Adrenal gland (tissue), 5 donors: Measurements from ENCODE around the gene NAPB.
"Not testable (repeated sequence)": the region's sequence is repeated elsewhere in the genome, so short reads cannot be mapped to it uniquely, and the experiment has no call there.

Source experiments
- POLR2A ChIP-seq, 2 donors: fragments of 450-650 bp; IDR thresholded peaks; one replicate each; pipeline ENCODE4 v1.6.1; 2017; ENCODE audit warnings: antibody characterized with exemption in 2 of 2, mild to moderate bottlenecking in 2 of 2, moderate library complexity in 1 of 2
- TF ChIP-seq, protein P1 (sequence below), 6 experiments: fragments of 450-650 bp in 4 of 6; fragments of 200-600 bp in 2 of 6; sonication (generic) in 1 of 6; IDR thresholded peaks; 1 replicate in 5 of 6; 2 replicates in 1 of 6; pipeline versions ENCODE4 v1.5.1 to v1.8.0; 2016 to 2021; ENCODE audit warnings: antibody characterized with exemption in 6 of 6, mild to moderate bottlenecking in 2 of 6, moderate library complexity in 1 of 6
- donor health status: DM: no; HTN: no; CAD: no.

DNA sequence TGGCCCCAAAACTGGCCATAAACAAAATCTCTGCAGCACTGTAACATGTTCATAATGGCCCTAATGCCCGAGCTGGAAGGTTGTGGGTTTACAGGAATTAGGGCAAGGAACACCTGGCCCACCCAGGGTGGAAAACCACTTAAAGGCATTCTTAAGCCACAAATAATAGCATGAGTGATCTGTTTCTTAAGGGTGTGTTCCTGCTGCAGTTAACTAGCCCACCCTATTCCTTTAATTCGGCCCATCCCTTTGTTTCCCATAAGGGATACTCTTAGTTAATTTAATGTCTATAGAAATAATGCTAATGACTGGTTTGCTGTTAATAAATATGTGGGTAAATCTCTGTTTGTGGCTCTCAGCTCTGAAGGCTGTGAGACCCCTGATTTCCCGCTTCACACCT, 45.7 kb upstream of the NAPB start:
- TF ChIP-seq, protein P1, sequence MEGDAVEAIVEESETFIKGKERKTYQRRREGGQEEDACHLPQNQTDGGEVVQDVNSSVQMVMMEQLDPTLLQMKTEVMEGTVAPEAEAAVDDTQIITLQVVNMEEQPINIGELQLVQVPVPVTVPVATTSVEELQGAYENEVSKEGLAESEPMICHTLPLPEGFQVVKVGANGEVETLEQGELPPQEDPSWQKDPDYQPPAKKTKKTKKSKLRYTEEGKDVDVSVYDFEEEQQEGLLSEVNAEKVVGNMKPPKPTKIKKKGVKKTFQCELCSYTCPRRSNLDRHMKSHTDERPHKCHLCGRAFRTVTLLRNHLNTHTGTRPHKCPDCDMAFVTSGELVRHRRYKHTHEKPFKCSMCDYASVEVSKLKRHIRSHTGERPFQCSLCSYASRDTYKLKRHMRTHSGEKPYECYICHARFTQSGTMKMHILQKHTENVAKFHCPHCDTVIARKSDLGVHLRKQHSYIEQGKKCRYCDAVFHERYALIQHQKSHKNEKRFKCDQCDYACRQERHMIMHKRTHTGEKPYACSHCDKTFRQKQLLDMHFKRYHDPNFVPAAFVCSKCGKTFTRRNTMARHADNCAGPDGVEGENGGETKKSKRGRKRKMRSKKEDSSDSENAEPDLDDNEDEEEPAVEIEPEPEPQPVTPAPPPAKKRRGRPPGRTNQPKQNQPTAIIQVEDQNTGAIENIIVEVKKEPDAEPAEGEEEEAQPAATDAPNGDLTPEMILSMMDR (IDR thresholded peaks at IDR 0.05): not testable (repeated sequence)
- not testable (repeated sequence) for TF ChIP-seq POLR2A (IDR thresholded peaks at IDR 0.05)
